Measurements from ENCODE around the gene NUDT17. TPM values are rescaled to one million over a fixed set of nuclear protein-coding genes. Genes with fewer than 3 reads are reported as not detected.

NUDT17 gene
- polyA plus RNA-seq, 2 donors = 1.5 to 2.2 TPM

DNA sequence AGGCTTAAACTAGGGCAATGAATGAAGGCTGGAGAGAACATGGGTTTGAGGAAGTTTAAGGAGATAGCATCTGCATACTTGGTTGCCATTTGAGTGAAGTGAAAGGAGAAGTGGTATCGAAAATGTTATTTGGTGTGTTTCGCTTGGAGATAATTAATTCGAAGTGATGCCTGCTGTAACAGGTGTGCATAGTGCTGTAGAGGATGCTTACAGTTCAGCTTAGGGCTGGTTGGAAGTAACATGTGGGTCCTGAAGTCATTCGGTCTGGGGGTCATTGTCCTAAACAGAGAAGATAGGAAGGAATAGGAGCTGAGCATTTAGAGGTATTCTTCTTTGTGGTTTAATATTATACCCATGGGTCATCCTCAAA is 301 bp upstream of the NUDT17 start:
- WGBS, 2 donors = 10 to 14% methylated on average over 4 of the region's 4 CpGs
- peak overlapping the region; percentile 43 to 69 for H3K4me3 ChIP-seq (ENCODE audit: low read depth in 1 of 2, low read length in 2 of 2)

GRCh38 chr1:145846201-145846612 is 777 bp downstream of the NUDT17 start:
- Histone ChIP-seq H3K4me3 (ENCODE audit: low read depth in 1 of 2, low read length in 2 of 2) (peak overlapping the region; percentile 43 to 69), H3K27me3 (ENCODE audit: control insufficient read depth in 1 of 2, insufficient read depth in 2 of 2, low read length in 2 of 2) (no peaks in the 10 kb centered on the region), H3K36me3 (ENCODE audit: control insufficient read depth in 2 of 2, insufficient read depth in 2 of 2, low read length in 1 of 2) (peaks cover 15 to 43% of the 10 kb centered on the region in 2 donors), H3K27ac (ENCODE audit: low read depth in 2 of 2, low read length in 1 of 2) (peak overlapping the region; percentile 66 to 71), H3K4me1 (ENCODE audit: control insufficient read depth in 2 of 2, insufficient read depth in 2 of 2, low read length in 1 of 2) (peaks cover 3 to 6% of the 10 kb centered on the region in 2 donors), H3K9me3 (ENCODE audit: control insufficient read depth in 2 of 2, insufficient read depth in 1 of 2, low read depth in 1 of 2, low read length in 1 of 2) (no peaks in the 10 kb centered on the region)
- WGBS, 2 donors = 71 to 72% methylated on average over 3 of the region's 3 CpGs

More for the DNA sequence above, 301 bp upstream of the NUDT17 start:
- Histone ChIP-seq H3K27ac (ENCODE audit: low read depth in 2 of 2, low read length in 1 of 2) (no peak overlapping the region), H3K4me1 (ENCODE audit: control insufficient read depth in 2 of 2, insufficient read depth in 2 of 2, low read length in 1 of 2) (peaks cover 3 to 6% of the 10 kb centered on the region in 2 donors), H3K36me3 (ENCODE audit: control insufficient read depth in 2 of 2, insufficient read depth in 2 of 2, low read length in 1 of 2) (peaks cover 12 to 35% of the 10 kb centered on the region in 2 donors), H3K9me3 (ENCODE audit: control insufficient read depth in 2 of 2, insufficient read depth in 1 of 2, low read depth in 1 of 2, low read length in 1 of 2) (no peaks in the 10 kb centered on the region), H3K27me3 (ENCODE audit: control insufficient read depth in 1 of 2, insufficient read depth in 2 of 2, low read length in 2 of 2) (no peaks in the 10 kb centered on the region)

- Histone ChIP-seq H3K27me3 (ENCODE audit: control insufficient read depth in 1 of 2, insufficient read depth in 2 of 2, low read length in 2 of 2) (no peaks in the 10 kb centered on the region), H3K9me3 (ENCODE audit: control insufficient read depth in 2 of 2, insufficient read depth in 1 of 2, low read depth in 1 of 2, low read length in 1 of 2) (no peaks in the 10 kb centered on the region), H3K36me3 (ENCODE audit: control insufficient read depth in 2 of 2, insufficient read depth in 2 of 2, low read length in 1 of 2) (peaks cover 11 to 39% of the 10 kb centered on the region in 2 donors), H3K4me1 (ENCODE audit: control insufficient read depth in 2 of 2, insufficient read depth in 2 of 2, low read length in 1 of 2) (peaks cover 3 to 6% of the 10 kb centered on the region in 2 donors), H3K4me3 (ENCODE audit: low read depth in 1 of 2, low read length in 2 of 2) (no peak overlapping the region), H3K27ac (ENCODE audit: low read depth in 2 of 2, low read length in 1 of 2) (no peak overlapping the region)
- 69 to 79% methylated on average over 3 of the region's 3 CpGs for WGBS, 2 donors
Observed at GRCh38 chr1:145847827-145848226, 2.4 kb downstream of the NUDT17 start.

DNA sequence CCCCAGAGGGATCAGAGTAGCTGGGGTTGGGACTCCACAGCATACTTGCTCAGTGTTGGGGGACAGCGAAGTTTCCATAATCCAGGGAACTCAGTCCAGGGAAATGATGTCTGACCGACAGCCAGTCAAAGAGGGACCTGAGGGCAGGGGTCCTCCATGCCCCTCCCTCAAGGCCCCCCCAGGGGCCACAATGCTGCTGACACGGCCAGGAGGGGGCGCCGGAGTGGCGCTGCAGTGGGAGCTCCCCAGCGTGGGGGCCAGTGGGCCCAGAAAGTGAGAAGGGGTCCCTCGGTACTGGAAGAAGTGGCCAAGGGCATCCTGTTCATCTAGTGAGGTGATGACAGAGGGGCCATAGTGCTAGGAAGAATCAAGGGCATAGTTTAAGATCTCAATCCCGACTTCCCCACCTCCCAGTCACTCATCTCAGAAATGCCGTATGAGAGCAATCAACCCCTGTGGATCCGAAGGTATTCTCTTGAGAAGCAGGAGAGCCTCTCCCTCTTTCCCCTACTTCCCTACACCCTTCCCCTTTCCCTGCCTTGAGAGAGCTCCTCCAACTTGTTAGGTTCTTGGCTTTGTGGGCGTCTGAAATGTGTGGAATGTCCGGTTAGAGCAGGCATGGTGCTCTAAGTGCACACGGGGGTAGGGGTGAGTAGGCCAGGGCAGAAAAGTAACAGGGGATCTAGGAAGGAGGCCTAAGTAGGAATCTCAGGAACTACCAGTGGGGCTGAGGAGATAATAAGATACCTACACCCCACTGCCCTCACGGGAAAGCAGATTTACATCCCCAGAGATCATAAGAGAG is 4.1 kb downstream of the NUDT17 start:
- H3K27ac ChIP-seq (ENCODE audit: low read depth in 2 of 2, low read length in 1 of 2) = no peak overlapping the region

DNA sequence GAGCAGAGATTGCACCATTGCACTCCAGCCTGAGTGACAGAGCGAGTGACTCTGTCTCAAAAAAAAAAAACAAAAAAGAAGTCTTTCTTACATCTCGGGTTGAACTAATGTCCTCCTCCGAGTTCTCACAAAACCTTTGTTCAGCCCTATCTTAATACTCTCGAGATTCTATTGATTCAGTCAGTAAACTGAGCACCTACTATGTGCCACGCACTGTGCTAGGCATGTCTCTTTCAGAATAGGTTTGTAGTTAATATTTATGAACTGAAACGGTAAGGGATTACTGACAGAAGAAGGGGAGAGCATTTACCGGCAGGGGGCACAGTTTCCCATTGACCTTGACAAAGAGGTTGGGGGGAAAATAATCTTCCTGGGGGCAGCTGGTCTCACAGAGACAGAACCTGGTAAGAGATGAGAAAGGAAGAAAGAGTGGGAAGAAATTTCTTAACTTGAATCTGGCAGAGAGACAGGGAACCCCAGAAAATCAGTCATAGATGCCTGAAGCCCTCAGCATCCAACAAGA is 10.1 kb downstream of the NUDT17 start:
- H3K9me3 ChIP-seq (ENCODE audit: control insufficient read depth in 2 of 2, insufficient read depth in 1 of 2, low read depth in 1 of 2, low read length in 1 of 2) = no peaks in the 10 kb centered on the region
- H3K4me1 ChIP-seq (ENCODE audit: control insufficient read depth in 2 of 2, insufficient read depth in 2 of 2, low read length in 1 of 2) = peaks cover 0 to 4% of the 10 kb centered on the region in 2 donors
- peaks cover 15 to 31% of the 10 kb centered on the region in 2 donors for H3K36me3 ChIP-seq (ENCODE audit: control insufficient read depth in 2 of 2, insufficient read depth in 2 of 2, low read length in 1 of 2)
- H3K27me3 ChIP-seq (ENCODE audit: control insufficient read depth in 1 of 2, insufficient read depth in 2 of 2, low read length in 2 of 2) = no peaks in the 10 kb centered on the region
- H3K4me3 ChIP-seq (ENCODE audit: low read depth in 1 of 2, low read length in 2 of 2) = no peak overlapping the region
- 82 to 87% methylated on average over 7 of the region's 7 CpGs for WGBS, 2 donors
- no peak overlapping the region for H3K27ac ChIP-seq (ENCODE audit: low read depth in 2 of 2, low read length in 1 of 2)

More for the DNA sequence above, 4.1 kb downstream of the NUDT17 start:
- Histone ChIP-seq H3K36me3 (ENCODE audit: control insufficient read depth in 2 of 2, insufficient read depth in 2 of 2, low read length in 1 of 2) (peaks cover 17 to 47% of the 10 kb centered on the region in 2 donors), H3K27me3 (ENCODE audit: control insufficient read depth in 1 of 2, insufficient read depth in 2 of 2, low read length in 2 of 2) (no peaks in the 10 kb centered on the region), H3K9me3 (ENCODE audit: control insufficient read depth in 2 of 2, insufficient read depth in 1 of 2, low read depth in 1 of 2, low read length in 1 of 2) (no peaks in the 10 kb centered on the region), H3K4me1 (ENCODE audit: control insufficient read depth in 2 of 2, insufficient read depth in 2 of 2, low read length in 1 of 2) (peaks cover 3 to 6% of the 10 kb centered on the region in 2 donors), H3K4me3 (ENCODE audit: low read depth in 1 of 2, low read length in 2 of 2) (no peak overlapping the region)
- 78 to 83% methylated on average over 15 of the region's 15 CpGs for WGBS, 2 donors

- no peaks in the 10 kb centered on the region for H3K9me3 ChIP-seq (ENCODE audit: control insufficient read depth in 2 of 2, insufficient read depth in 1 of 2, low read depth in 1 of 2, low read length in 1 of 2)
- H3K4me1 ChIP-seq (ENCODE audit: control insufficient read depth in 2 of 2, insufficient read depth in 2 of 2, low read length in 1 of 2) = peaks cover 0 to 4% of the 10 kb centered on the region in 2 donors
- no peak overlapping the region for H3K27ac ChIP-seq (ENCODE audit: low read depth in 2 of 2, low read length in 1 of 2)
- H3K27me3 ChIP-seq (ENCODE audit: control insufficient read depth in 1 of 2, insufficient read depth in 2 of 2, low read length in 2 of 2) = no peaks in the 10 kb centered on the region
- peaks cover 11 to 26% of the 10 kb centered on the region in 2 donors for H3K36me3 ChIP-seq (ENCODE audit: control insufficient read depth in 2 of 2, insufficient read depth in 2 of 2, low read length in 1 of 2)
- 81 to 91% methylated on average over 4 of the region's 4 CpGs for WGBS, 2 donors
- no peak overlapping the region for H3K4me3 ChIP-seq (ENCODE audit: low read depth in 1 of 2, low read length in 2 of 2)
Observed at GRCh38 chr1:145857170-145857569, 11.7 kb downstream of the NUDT17 start.

DNA sequence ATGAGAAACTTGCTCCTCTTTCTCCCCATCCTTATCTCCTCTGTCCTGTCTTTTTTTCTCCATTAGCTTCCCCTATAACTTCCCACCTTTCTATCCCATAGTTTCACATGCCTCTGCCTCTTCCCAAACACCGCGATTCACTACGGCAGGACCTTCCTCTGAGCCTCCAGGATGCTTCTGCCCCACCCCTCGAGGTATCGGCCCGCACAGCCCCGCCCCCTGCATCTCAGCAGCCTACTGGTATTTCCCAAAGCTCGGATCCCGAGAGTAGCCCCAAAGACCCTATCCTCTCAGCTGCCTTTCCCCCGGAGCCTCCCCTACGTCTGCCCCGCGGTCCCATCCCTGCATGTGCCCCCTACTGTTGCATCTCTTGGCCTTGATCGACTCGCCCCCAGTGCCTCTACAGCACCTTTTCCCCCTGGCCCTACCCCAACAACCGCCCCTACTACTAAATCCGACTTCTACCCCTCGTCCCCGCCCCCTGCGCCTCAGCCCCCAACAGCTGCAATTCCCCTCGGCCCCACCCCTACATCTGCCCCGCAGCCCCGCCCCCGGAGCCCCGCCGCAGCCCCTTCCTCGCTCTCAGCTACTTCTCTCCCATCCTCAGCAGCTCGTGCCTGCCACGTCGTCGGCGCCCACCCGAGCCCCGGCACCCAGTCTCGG is 12.9 kb downstream of the NUDT17 start:
- H3K27me3 ChIP-seq (ENCODE audit: control insufficient read depth in 1 of 2, insufficient read depth in 2 of 2, low read length in 2 of 2) = no peaks in the 10 kb centered on the region
- H3K4me1 ChIP-seq (ENCODE audit: control insufficient read depth in 2 of 2, insufficient read depth in 2 of 2, low read length in 1 of 2) = peaks cover 0 to 4% of the 10 kb centered on the region in 2 donors
- no peaks in the 10 kb centered on the region for H3K9me3 ChIP-seq (ENCODE audit: control insufficient read depth in 2 of 2, insufficient read depth in 1 of 2, low read depth in 1 of 2, low read length in 1 of 2)
- H3K36me3 ChIP-seq (ENCODE audit: control insufficient read depth in 2 of 2, insufficient read depth in 2 of 2, low read length in 1 of 2) = peaks cover 11 to 23% of the 10 kb centered on the region in 2 donors
- H3K27ac ChIP-seq (ENCODE audit: low read depth in 2 of 2, low read length in 1 of 2) = peak overlapping the region; percentile 91 to 98
- peak overlapping the region; percentile 87 to 88 for H3K4me3 ChIP-seq (ENCODE audit: low read depth in 1 of 2, low read length in 2 of 2)
- 1 to 2% methylated on average over 35 of the region's 35 CpGs for WGBS, 2 donors

DNA sequence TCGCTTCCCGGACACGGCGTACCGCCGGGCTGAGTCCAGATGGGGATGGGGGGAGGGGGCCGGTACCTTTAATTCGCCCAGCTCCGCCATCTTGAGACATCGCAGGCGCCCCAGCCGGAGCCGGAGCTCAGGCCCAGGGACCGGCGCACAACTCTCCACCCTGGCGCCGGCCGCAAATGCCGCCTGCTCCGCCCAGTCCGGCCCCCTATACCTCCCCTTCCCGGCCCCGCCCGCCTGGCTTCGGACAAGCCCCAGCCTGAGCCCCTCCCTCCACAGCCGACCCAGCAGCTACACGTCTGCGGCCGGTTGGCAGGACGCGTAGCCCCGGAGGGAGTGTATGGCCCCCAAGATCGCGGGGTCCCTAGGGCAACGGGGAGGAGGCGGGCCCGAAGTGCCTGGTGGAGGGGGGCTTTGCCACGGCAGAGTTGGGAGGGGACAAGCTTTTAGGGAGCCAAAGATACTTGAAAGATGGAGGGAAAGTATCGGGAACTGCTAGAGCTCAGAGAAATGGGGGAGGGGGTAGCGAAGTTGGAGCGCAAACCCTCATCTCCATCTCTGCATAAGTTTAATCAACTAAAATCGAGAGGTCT is 13.6 kb downstream of the NUDT17 start, which contains the start of gene PIAS3:
PIAS3 (minus strand) TSS at position 181 of the 590 bp plus-strand sequence; CDS start at position 90, 91 bp downstream.
- Histone ChIP-seq H3K4me1 (ENCODE audit: control insufficient read depth in 2 of 2, insufficient read depth in 2 of 2, low read length in 1 of 2) (peaks cover 0 to 4% of the 10 kb centered on the region in 2 donors), H3K27ac (ENCODE audit: low read depth in 2 of 2, low read length in 1 of 2) (peak within 1 kb of the TSS; percentile 91 to 98), H3K9me3 (ENCODE audit: control insufficient read depth in 2 of 2, insufficient read depth in 1 of 2, low read depth in 1 of 2, low read length in 1 of 2) (no peaks in the 10 kb centered on the region), H3K36me3 (ENCODE audit: control insufficient read depth in 2 of 2, insufficient read depth in 2 of 2, low read length in 1 of 2) (peaks cover 7 to 17% of the 10 kb centered on the region in 2 donors), H3K4me3 (ENCODE audit: low read depth in 1 of 2, low read length in 2 of 2) (peak within 1 kb of the TSS; percentile 87 to 88), H3K27me3 (ENCODE audit: control insufficient read depth in 1 of 2, insufficient read depth in 2 of 2, low read length in 2 of 2) (no peaks in the 10 kb centered on the region)
- 0 to 1% methylated on average over 39 to 42 of the region's 42 CpGs for WGBS, 2 donors

GRCh38 chr1:145859491-145860023 is 14.1 kb downstream of the NUDT17 start:
- WGBS, 2 donors = 0 to 1% methylated on average over 40 to 41 of the region's 41 CpGs
- Histone ChIP-seq H3K4me1 (ENCODE audit: control insufficient read depth in 2 of 2, insufficient read depth in 2 of 2, low read length in 1 of 2) (peaks cover 0 to 4% of the 10 kb centered on the region in 2 donors), H3K36me3 (ENCODE audit: control insufficient read depth in 2 of 2, insufficient read depth in 2 of 2, low read length in 1 of 2) (peaks cover 5 to 14% of the 10 kb centered on the region in 2 donors), H3K4me3 (ENCODE audit: low read depth in 1 of 2, low read length in 2 of 2) (peak overlapping the region; percentile 87 to 88), H3K27ac (ENCODE audit: low read depth in 2 of 2, low read length in 1 of 2) (peak overlapping the region; percentile 91 to 98), H3K9me3 (ENCODE audit: control insufficient read depth in 2 of 2, insufficient read depth in 1 of 2, low read depth in 1 of 2, low read length in 1 of 2) (no peaks in the 10 kb centered on the region), H3K27me3 (ENCODE audit: control insufficient read depth in 1 of 2, insufficient read depth in 2 of 2, low read length in 2 of 2) (no peaks in the 10 kb centered on the region)

Data from esophagus (tissue), 2 donors.